Natural killer cell (primary cell): ENCODE data around the gene JAKMIP1. TPM values are rescaled to one million over a fixed set of nuclear protein-coding genes. Genes with fewer than 3 reads are reported as not detected.

Source experiments
- ATAC-seq, 3 donors: fragments of 150-1000 bp in 2 of 3; fragments of 200-7000 bp in 1 of 3; cut with Tn5 transposase; 1 replicate in 1 of 3; 2 replicates in 2 of 3; pipeline ENCODE4 v1.10.0; 2021; ENCODE audit warnings: mild to moderate bottlenecking in 2 of 3, moderate library complexity in 2 of 3
- DNase-seq, 2 donors: peaks; one replicate each; pipeline versions ENCODE4 v3.0.0 to v3.0.0-alpha.2; 2013 to 2021; ENCODE audit warnings: mixed read lengths in 1 of 2
- H3K27ac ChIP-seq: one replicate; pipeline ENCODE4 v1.5.1; 2013; ENCODE audit warnings: mild to moderate bottlenecking, low read length
- H3K27me3 ChIP-seq: one replicate; pipeline ENCODE4 v1.6.1; 2013; ENCODE audit warnings: low read length; ENCODE audit not compliant: control insufficient read depth, insufficient read depth
- H3K36me3 ChIP-seq: one replicate; pipeline ENCODE4 v1.6.1; 2013; ENCODE audit warnings: low read length; ENCODE audit not compliant: control insufficient read depth, insufficient read depth
- H3K4me1 ChIP-seq: one replicate; pipeline ENCODE4 v1.6.1; 2013; ENCODE audit warnings: low read length; ENCODE audit not compliant: control insufficient read depth, insufficient read depth
- H3K4me3 ChIP-seq: one replicate; pipeline ENCODE4 v1.5.1; 2013; ENCODE audit warnings: low read length
- H3K9me3 ChIP-seq: one replicate; pipeline ENCODE4 v1.6.1; 2013; ENCODE audit warnings: low read length; ENCODE audit not compliant: control insufficient read depth, insufficient read depth
- H3K27ac Mint-ChIP-seq, 2 donors: one replicate each; pipeline ENCODE4 v1.8.0; 2022; ENCODE audit warnings: mild to moderate bottlenecking in 2 of 2, mixed read lengths in 2 of 2, moderate library complexity in 1 of 2
- H3K27me3 Mint-ChIP-seq, 2 donors: one replicate each; pipeline ENCODE4 v1.8.0; 2022; ENCODE audit warnings: low read depth in 2 of 2, mixed read lengths in 2 of 2
- H3K36me3 Mint-ChIP-seq: one replicate; pipeline ENCODE4 v1.8.0; 2022; ENCODE audit warnings: mixed read lengths
- H3K4me1 Mint-ChIP-seq, 2 donors: one replicate each; pipeline ENCODE4 v1.8.0; 2022; ENCODE audit warnings: mixed read lengths in 2 of 2
- H3K4me3 Mint-ChIP-seq: one replicate; pipeline ENCODE4 v1.8.0; 2022; ENCODE audit warnings: mild to moderate bottlenecking, moderate library complexity, mixed read lengths
- H3K9me3 Mint-ChIP-seq, 2 donors: one replicate each; pipeline ENCODE4 v1.8.0; 2022; ENCODE audit warnings: mixed read lengths in 2 of 2
- whole genome bisulfite sequencing: methylation state at CpG from one replicate; pipeline ENCODE4 v1.1.7; 2013; ENCODE audit warnings: missing lambda C conversion rate; ENCODE audit not compliant: insufficient coverage; 5-methylcytosine and 5-hydroxymethylcytosine counted together
- intact Hi-C: fragments of 100-400 bp; cut with micrococcal nuclease; formaldehyde crosslinking; loops from one replicate; pipeline ENCODE4 v1.14.2; 2022
- total RNA-seq, 4 donors: library from RNA; stranded (reverse); fragments of 120-200 nt in 1 of 4; gene quantifications; one replicate each; pipeline versions ENCODE4 v1.2.3 to v1.2.4, GENCODE V29; 2013 to 2022
- TF ChIP-seq, protein P1 (sequence below): fragments of 200-600 bp; IDR thresholded peaks from one replicate; pipeline ENCODE4 v1.8.0; 2022; ENCODE audit warnings: antibody characterized with exemption

Gene JAKMIP1
- total RNA-seq, 3 donors from 2014 or later (not counting 1 experiment from before 2014, with no cell fraction given) = 8.8 to 21.8 (median 16.4) TPM

- TF ChIP-seq, protein P1, sequence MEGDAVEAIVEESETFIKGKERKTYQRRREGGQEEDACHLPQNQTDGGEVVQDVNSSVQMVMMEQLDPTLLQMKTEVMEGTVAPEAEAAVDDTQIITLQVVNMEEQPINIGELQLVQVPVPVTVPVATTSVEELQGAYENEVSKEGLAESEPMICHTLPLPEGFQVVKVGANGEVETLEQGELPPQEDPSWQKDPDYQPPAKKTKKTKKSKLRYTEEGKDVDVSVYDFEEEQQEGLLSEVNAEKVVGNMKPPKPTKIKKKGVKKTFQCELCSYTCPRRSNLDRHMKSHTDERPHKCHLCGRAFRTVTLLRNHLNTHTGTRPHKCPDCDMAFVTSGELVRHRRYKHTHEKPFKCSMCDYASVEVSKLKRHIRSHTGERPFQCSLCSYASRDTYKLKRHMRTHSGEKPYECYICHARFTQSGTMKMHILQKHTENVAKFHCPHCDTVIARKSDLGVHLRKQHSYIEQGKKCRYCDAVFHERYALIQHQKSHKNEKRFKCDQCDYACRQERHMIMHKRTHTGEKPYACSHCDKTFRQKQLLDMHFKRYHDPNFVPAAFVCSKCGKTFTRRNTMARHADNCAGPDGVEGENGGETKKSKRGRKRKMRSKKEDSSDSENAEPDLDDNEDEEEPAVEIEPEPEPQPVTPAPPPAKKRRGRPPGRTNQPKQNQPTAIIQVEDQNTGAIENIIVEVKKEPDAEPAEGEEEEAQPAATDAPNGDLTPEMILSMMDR = no peak
- no peak for ATAC-seq
- Mint-ChIP-seq H3K4me3 (no peak overlapping the region), H3K36me3 (no peaks in the 10 kb centered on the region), H3K9me3 (no peaks in the 10 kb centered on the region), H3K4me1 (peaks cover 0 to 6% of the 10 kb centered on the region in 2 donors), H3K27ac (no peak overlapping the region), H3K27me3 (peaks cover 2 to 18% of the 10 kb centered on the region in 2 donors)
- WGBS = 5% methylated on average over 1 of the region's 2 CpGs
- no peak for DNase-seq
- H3K4me1 ChIP-seq = no peaks in the 10 kb centered on the region
- no peaks in the 10 kb centered on the region for H3K27me3 ChIP-seq
- intact Hi-C loops = no loop called here
- H3K27ac ChIP-seq = no peak overlapping the region
- H3K36me3 ChIP-seq = no peaks in the 10 kb centered on the region
- no peaks in the 10 kb centered on the region for H3K9me3 ChIP-seq
- H3K4me3 ChIP-seq = no peak overlapping the region
These were observed 131.4 kb downstream of the JAKMIP1 start for GRCh38 chr4:6068986-6069385.

DNA sequence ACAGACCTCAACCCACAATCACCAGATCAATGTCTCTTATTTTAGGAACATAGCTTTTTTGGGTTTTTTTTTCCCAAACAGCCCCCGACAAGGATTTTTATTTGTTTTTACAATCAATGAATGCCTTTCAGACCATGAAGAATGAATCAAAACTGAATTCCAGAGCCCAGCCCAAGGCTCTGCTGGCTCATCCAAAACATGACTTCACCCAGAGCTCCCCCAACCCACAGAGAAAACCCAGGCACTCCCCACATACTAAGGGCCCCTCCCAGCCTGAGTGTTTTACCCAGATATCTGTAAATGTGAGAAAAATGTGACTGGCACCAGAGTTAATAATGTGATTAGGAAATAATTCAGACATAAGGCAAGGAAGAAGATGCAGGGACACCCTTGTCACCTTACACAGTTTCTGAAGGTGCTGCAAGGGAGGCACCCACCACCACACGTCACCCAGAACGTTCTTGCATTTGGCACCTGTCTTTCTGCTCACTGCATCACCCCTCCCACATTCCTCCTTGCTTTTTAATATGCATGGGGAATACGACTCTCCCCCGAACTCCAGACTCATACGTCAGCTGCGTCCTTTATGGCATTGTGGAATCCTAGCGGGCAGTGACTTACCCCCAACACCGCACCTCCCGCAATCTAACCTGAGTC is 134.3 kb downstream of the JAKMIP1 start:
- Mint-ChIP-seq H3K9me3 (no peaks in the 10 kb centered on the region), H3K4me1 (peaks cover 0 to 6% of the 10 kb centered on the region in 2 donors), H3K27me3 (peaks cover 0 to 14% of the 10 kb centered on the region in 2 donors), H3K4me3 (no peak overlapping the region), H3K36me3 (no peaks in the 10 kb centered on the region), H3K27ac (no peak overlapping the region)
- intact Hi-C loops = no loop called here
- no peaks in the 10 kb centered on the region for H3K4me1 ChIP-seq
- no peaks in the 10 kb centered on the region for H3K27me3 ChIP-seq
- H3K36me3 ChIP-seq = peaks cover 4% of the 10 kb centered on the region
- TF ChIP-seq, protein P1 = no peak
- H3K9me3 ChIP-seq = no peaks in the 10 kb centered on the region
- no peak overlapping the region for H3K4me3 ChIP-seq
- DNase-seq (no peak), ATAC-seq (no peak)
- H3K27ac ChIP-seq = no peak overlapping the region
- 94% methylated on average over 10 of the region's 10 CpGs for WGBS

DNA sequence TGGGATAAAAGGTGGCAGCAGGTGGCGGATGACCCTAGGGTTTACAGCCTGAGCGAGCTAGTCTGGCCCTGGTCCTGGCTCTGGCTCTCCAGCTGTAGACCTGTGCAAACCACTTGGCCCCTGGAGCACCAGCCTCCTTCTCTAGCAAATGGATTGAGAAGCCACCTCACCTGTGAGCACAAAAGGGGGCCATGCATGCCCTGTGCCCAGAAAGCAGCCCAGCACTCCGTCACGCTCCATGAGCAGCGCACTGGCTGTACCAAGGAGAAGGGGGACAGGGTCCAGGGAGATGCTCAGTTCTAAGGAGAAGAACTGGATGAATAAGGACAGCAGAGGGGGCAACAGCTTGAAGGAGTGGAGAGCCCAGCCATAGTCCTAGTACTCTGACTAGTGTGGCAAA is 135.2 kb downstream of the JAKMIP1 start:
- Histone ChIP-seq H3K4me1 (no peaks in the 10 kb centered on the region), H3K9me3 (peaks cover 5% of the 10 kb centered on the region), H3K27ac (no peak overlapping the region), H3K4me3 (no peak overlapping the region), H3K27me3 (no peaks in the 10 kb centered on the region), H3K36me3 (peaks cover 9% of the 10 kb centered on the region)
- no peak overlapping the region for H3K27ac Mint-ChIP-seq
- no peaks in the 10 kb centered on the region for H3K9me3 Mint-ChIP-seq
- ATAC-seq = no peak
- peaks cover 0 to 6% of the 10 kb centered on the region in 2 donors for H3K4me1 Mint-ChIP-seq
- no peak for DNase-seq
- WGBS = 97% methylated on average over 5 of the region's 5 CpGs
- intact Hi-C loops = no loop called here
- H3K4me3 Mint-ChIP-seq = no peak overlapping the region
- H3K27me3 Mint-ChIP-seq = peaks cover 0 to 14% of the 10 kb centered on the region in 2 donors
- H3K36me3 Mint-ChIP-seq = no peaks in the 10 kb centered on the region
- TF ChIP-seq, protein P1 = no peak

DNA sequence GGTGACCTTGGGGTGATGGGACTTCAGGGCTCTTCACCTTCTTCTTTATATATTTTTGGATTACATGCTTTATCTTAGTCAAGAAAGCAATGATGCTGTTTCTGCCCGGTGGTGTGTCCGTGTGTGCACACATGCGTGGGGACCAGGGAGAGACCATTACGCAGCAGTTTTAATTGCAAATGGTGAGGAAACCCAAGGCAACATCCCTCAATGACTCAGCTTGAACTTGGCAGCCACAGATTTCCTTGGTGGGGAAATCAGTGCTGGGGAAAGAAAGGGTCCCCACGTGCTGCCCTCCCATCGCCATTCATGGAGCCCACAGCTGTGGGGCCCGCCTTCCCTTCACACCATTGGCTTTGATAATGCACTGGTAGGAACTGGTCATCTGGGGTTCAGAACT is 136.0 kb downstream of the JAKMIP1 start:
- DNase-seq (no peak), ATAC-seq (no peak)
- H3K36me3 Mint-ChIP-seq = no peaks in the 10 kb centered on the region
- no peaks in the 10 kb centered on the region for H3K9me3 Mint-ChIP-seq
- H3K27ac ChIP-seq = no peak overlapping the region
- TF ChIP-seq, protein P1 = no peak
- H3K4me1 Mint-ChIP-seq = peaks cover 0 to 6% of the 10 kb centered on the region in 2 donors
- H3K36me3 ChIP-seq = peaks cover 11% of the 10 kb centered on the region
- no peaks in the 10 kb centered on the region for H3K27me3 ChIP-seq
- H3K4me3 ChIP-seq = no peak overlapping the region
- H3K27me3 Mint-ChIP-seq = peaks cover 0 to 14% of the 10 kb centered on the region in 2 donors
- no peak overlapping the region for H3K4me3 Mint-ChIP-seq
- intact Hi-C loops = no loop called here
- H3K27ac Mint-ChIP-seq = no peak overlapping the region
- H3K9me3 ChIP-seq = peaks cover 11% of the 10 kb centered on the region
- whole genome bisulfite sequencing = 62% methylated on average over 7 of the region's 7 CpGs
- H3K4me1 ChIP-seq = no peaks in the 10 kb centered on the region
